HL-60 (cell line): Measurements from ENCODE around the gene OR8G1.

Experiments used
- DNase-seq, 2 experiments: peaks; one replicate each; pipeline ENCODE4 v3.0.0-alpha.2; 2010 to 2020; ENCODE audit warnings: low read depth in 1 of 2, low spot score in 1 of 2
- H3K27ac ChIP-seq: fragments of 250-450 bp; sonication (Bioruptor Pico); replicated peaks from 2 replicates; pipeline ENCODE4 v1.5.1; 2020; ENCODE audit warnings: mild to moderate bottlenecking, moderate library complexity
- H3K27me3 ChIP-seq: fragments of 250-450 bp; sonication (Bioruptor Pico); 2 replicates; pipeline ENCODE4 v1.5.1; 2021; ENCODE audit warnings: mild to moderate bottlenecking, moderate library complexity; ENCODE audit not compliant: insufficient read depth, poor library complexity, severe bottlenecking
- H3K4me3 ChIP-seq: replicated peaks from 2 replicates; pipeline ENCODE4 v1.5.1; 2011; ENCODE audit warnings: mild to moderate bottlenecking, control low read depth, low read length; ENCODE audit not compliant: insufficient read depth
- GABPA ChIP-seq: IDR thresholded peaks from 2 replicates; pipeline ENCODE4 v1.6.1; 2012; ENCODE audit warnings: low read depth
- POLR2AphosphoS5 ChIP-seq: IDR thresholded peaks from 2 replicates; pipeline ENCODE4 v1.6.1; 2012; ENCODE audit warnings: low read depth
- SPI1 ChIP-seq: IDR thresholded peaks from 2 replicates; pipeline ENCODE4 v1.6.1; 2012; ENCODE audit warnings: low read depth, mild to moderate bottlenecking, borderline replicate concordance
- TF ChIP-seq, protein P1 (sequence below): IDR thresholded peaks from 2 replicates; pipeline ENCODE4 v1.6.1; 2012; ENCODE audit warnings: low read depth; ENCODE audit not compliant: insufficient replicate concordance
- TF ChIP-seq, protein P2 (sequence below): IDR thresholded peaks from one replicate; pipeline ENCODE4 v1.5.1; 2011; ENCODE audit warnings: low read length, control low read depth, inconsistent platforms; ENCODE audit not compliant: insufficient read depth

The OR8G1 gene

DNA sequence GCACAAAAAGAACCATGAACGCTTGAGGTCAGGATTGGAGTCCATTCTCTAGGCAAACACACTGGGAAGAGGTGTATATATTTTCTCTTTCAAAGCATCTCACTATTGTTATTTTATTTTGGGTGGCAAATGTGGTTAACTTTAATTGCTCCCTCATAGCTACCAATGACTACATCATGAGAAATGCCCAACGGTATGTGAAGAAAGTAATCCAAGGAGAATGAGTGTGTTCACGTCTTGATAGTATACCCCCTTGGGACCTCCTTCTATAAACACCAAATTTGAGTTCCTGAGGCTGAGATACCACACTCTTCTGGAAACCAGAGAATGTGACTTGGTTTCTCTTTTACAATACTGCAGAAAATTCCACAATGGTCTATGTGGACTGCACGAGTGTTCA lies 57.0 kb downstream of the OR8G1 start:
- no peak for DNase-seq
- no peak for TF ChIP-seq POLR2AphosphoS5
- TF ChIP-seq, protein P1, sequence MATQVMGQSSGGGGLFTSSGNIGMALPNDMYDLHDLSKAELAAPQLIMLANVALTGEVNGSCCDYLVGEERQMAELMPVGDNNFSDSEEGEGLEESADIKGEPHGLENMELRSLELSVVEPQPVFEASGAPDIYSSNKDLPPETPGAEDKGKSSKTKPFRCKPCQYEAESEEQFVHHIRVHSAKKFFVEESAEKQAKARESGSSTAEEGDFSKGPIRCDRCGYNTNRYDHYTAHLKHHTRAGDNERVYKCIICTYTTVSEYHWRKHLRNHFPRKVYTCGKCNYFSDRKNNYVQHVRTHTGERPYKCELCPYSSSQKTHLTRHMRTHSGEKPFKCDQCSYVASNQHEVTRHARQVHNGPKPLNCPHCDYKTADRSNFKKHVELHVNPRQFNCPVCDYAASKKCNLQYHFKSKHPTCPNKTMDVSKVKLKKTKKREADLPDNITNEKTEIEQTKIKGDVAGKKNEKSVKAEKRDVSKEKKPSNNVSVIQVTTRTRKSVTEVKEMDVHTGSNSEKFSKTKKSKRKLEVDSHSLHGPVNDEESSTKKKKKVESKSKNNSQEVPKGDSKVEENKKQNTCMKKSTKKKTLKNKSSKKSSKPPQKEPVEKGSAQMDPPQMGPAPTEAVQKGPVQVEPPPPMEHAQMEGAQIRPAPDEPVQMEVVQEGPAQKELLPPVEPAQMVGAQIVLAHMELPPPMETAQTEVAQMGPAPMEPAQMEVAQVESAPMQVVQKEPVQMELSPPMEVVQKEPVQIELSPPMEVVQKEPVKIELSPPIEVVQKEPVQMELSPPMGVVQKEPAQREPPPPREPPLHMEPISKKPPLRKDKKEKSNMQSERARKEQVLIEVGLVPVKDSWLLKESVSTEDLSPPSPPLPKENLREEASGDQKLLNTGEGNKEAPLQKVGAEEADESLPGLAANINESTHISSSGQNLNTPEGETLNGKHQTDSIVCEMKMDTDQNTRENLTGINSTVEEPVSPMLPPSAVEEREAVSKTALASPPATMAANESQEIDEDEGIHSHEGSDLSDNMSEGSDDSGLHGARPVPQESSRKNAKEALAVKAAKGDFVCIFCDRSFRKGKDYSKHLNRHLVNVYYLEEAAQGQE: no peak
- no peak for TF ChIP-seq GABPA
- TF ChIP-seq SPI1: no peak
- TF ChIP-seq, protein P2, sequence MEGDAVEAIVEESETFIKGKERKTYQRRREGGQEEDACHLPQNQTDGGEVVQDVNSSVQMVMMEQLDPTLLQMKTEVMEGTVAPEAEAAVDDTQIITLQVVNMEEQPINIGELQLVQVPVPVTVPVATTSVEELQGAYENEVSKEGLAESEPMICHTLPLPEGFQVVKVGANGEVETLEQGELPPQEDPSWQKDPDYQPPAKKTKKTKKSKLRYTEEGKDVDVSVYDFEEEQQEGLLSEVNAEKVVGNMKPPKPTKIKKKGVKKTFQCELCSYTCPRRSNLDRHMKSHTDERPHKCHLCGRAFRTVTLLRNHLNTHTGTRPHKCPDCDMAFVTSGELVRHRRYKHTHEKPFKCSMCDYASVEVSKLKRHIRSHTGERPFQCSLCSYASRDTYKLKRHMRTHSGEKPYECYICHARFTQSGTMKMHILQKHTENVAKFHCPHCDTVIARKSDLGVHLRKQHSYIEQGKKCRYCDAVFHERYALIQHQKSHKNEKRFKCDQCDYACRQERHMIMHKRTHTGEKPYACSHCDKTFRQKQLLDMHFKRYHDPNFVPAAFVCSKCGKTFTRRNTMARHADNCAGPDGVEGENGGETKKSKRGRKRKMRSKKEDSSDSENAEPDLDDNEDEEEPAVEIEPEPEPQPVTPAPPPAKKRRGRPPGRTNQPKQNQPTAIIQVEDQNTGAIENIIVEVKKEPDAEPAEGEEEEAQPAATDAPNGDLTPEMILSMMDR: no peak
- Histone ChIP-seq H3K27ac (no peak overlapping the region), H3K4me3 (no peak overlapping the region), H3K27me3 (no peaks in the 10 kb centered on the region)

DNA sequence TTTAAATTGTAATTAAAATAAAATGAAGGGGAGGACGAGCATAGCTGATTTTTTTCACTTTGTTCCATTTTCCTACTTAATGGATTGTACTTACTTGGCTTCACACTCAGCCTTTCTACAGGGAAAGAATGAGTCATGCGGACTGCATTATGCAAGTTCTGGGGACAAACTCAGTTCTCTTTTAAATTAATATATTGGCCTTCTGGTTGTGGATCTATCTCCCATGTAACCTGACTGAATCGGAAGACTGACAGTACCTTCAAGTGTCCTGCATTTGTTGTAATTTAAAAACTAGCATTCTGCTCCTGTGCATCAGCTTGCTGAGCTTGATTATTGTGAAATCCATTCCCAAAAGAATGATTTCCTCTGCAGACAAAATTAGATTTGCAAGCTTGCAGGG lies 60.7 kb downstream of the OR8G1 start:
- DNase-seq: peak; percentile 46 to 53
- H3K27me3 ChIP-seq: no peaks in the 10 kb centered on the region
- TF ChIP-seq, protein P2: no peak
- TF ChIP-seq SPI1 (no peak), POLR2AphosphoS5 (no peak), GABPA (no peak)
- TF ChIP-seq, protein P1: no peak
- no peak overlapping the region for H3K27ac ChIP-seq
- H3K4me3 ChIP-seq: no peak overlapping the region

DNA sequence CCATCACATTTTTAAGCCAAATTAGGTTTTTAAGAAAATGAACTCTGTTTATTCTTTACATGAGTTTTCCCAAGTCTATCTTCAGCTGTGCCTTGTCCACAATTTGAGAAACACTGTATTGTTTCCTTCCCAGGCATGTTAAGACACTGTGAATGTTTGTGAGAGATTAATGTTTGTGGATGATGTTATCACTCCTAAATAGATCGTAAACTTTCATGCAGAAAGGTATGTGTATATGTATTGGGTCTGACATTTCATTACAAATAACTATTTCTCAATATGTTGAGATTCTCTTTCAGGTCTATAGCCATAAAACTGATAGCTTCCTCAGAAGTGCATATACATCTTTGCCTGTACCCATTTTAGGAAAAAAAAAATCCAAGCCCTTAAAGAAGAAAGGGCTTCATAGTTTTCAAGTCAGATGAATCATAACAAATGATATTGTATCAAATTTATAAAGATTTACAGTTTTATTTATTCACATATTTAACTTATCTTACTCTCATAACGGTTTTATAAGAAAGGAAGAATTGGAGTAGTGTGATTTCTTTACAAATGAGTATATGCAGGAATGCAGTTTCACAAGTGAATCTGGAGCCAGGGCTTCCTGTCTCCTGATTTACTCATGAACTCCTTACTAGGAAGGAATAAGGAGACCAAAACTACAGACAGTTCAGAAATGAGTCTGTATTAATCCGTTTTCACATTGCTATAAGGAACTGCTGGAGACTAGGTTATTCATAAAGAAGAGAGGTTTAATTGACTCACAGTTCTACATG lies 61.6 kb downstream of the OR8G1 start:
- Histone ChIP-seq H3K4me3 (no peak overlapping the region), H3K27ac (no peak overlapping the region), H3K27me3 (no peaks in the 10 kb centered on the region)
- TF ChIP-seq, protein P2: no peak
- TF ChIP-seq GABPA: no peak
- TF ChIP-seq POLR2AphosphoS5: no peak
- no peak for TF ChIP-seq SPI1
- TF ChIP-seq, protein P1: no peak
- no peak for DNase-seq
